DMS53 (cell line): ENCODE results near the gene HNRNPK.
A peak's percentile ranks its signal among the peaks of the same experiment; 100 is the strongest.

Experiments
- DNase-seq: peaks from one replicate; lab custom pipeline; 2025; lab: John Stamatoyannopoulos, UW

The HNRNPK gene

DNA sequence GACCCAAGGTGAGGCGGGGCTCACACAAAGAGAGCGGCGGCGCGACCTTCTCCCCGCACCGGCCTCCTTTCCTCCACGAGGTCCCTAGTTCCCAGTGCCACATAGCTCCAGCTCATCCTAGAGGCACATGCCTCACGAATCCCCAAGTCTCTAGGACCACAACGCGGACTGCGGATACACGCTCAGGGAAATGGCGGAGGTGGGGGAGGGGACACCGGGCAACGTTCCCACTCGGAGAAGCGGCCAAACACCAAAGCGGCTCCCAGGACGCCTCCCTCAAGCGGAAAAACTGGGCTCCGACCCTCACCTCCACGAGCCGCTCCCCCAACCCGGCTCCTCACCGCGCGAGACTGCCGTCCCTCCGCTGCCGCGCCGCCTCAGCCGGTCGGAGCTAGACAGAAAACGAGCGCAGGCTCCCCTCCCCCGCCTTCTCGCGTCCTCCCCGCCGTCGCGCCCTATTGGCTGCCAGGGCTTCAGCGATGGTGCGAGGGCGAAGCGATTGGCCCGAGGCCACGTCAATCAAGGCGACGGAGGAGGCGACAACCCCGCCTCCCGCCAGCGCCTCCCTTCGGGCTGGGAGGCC lies at the start of gene HNRNPK:
Gene HNRNPK (minus strand): TSS at position 404 of the 583 bp plus-strand sequence. CDS start 1,963 bp downstream, outside the sequence.
- peak; percentile 98 for DNase-seq

DNA sequence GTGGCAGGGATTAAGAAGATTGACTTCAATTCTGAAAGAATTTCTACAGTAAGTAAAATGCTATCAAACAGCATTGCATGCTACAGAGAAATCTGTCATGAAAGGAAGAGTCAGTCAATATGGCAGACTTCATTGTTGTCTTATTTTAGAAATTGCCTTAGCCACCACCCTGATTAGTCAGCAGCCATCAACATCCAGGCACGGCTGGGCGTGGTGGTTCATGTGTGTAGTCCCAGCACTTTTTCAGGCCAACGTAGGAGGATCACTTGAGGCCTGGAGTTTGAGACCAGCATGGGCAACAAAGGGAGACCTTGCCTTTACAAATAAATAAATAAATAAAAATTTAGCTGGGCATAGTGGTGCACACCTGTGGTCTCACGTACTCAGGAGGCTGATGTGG lies 47.2 kb upstream of the HNRNPK start:
- no peak for DNase-seq

- DNase-seq, result no peak
Observed at GRCh38 chr9:84024041-84024575, 44.1 kb upstream of the HNRNPK start.

DNA sequence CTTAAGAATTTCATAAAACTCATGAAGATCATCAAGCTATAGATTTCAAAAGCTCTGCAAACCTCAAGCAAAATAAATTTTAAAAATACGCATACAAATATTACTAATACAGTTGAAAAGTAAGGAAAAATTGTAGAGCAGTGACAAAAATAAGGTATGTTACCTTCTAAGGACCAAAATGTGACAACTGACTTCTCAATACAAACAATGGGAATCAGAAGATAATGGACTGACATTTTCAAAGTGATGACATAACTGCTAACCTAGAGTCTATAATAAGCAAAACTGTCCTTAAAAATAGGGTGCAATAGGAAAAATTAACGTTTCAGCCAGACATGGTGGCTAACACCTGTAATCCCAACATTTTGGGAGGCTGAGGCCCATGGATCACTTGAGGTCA lies 27.6 kb upstream of the HNRNPK start:
- DNase-seq, result no peak

GRCh38 chr9:84003246-84003645 lies 23.2 kb upstream of the HNRNPK start:
- DNase-seq, result no peak

DNA sequence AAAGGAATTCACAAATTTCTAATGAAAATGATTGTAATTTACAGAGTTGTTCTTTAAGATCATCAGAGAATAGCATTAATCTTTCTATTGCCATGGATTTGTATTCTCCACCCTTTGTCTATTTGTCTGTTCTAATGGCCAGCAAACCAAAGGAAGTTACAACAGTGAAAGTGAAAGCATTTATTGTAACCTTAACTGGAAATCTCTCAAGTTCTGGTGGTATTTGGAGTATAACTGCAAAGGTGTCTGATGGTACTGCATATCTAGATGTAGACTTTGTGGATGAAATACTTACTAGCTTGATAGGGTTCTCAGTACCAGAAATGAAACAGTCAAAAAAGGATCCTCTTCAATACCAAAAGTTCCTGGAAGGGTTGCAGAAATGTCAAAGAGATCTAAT lies 22.3 kb upstream of the HNRNPK start:
- DNase-seq, result no peak

GRCh38 chr9:84001621-84002020 lies 21.6 kb upstream of the HNRNPK start:
- DNase-seq, result no peak

- no peak for DNase-seq
Observed at GRCh38 chr9:84000186-84000585, 20.2 kb upstream of the HNRNPK start.

DNA sequence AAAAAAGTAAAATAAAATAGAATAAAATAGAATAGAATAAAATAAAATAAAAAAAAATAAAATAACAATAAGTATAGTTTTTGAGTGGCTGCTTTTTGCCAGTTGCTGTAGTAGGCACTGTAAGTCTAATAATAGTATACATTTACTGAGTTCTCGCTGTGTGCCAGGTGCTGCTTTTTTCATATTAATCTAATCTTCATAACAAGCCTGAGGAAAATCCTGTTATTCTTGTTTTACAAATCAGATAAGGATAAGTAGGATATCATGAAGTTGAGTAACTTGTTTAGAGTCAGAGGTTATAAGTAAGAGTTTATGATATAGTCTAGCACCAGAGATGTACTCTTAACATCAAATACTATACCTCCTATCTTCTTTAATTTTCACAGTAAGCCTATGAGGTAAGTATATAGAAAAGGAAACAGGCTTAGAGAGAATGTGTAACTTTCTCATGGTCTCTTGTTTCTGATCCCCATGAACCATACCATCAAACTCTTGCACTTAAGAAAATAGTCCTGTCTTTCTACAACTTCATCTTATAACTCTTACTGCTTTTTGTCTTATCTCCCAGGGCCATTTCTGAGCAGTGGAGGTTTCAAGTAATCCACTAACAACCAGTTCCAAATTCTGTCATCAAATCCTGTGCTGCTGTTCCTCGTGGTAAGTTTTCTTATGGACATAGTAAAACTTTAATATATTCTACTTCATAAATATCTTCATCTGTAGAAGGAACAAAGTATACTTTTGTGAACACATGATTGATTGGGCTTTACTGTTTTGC lies 19.3 kb upstream of the HNRNPK start:
- no peak for DNase-seq

- DNase-seq, result no peak
Observed at GRCh38 chr9:83996126-83996525, 16.1 kb upstream of the HNRNPK start.

- no peak for DNase-seq
Observed at GRCh38 chr9:83992901-83993300, 12.9 kb upstream of the HNRNPK start.

DNA sequence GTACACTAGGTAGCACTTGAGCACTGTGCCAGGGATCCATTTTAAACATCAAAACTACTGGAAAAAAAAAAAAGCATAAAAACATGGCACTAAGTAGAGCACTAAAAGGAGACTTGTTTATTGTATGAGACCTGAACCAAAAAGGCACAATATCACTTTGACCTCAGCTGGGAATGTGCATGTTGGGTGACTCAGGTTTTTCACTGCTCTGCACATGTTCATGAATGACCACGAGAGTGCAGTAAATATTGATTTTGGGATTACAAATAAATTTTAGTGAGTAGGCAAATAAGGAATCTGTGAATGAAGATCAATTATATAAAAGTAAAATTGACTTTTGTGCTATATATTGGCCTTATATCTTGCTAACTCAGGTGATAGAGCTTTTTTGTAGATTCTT lies 12.4 kb upstream of the HNRNPK start:
- peak; percentile 75 for DNase-seq

- DNase-seq, result no peak
Observed at GRCh38 chr9:83991355-83991754, 11.3 kb upstream of the HNRNPK start.

- no peak for DNase-seq
Observed at GRCh38 chr9:83988411-83988810, 8.4 kb upstream of the HNRNPK start.

DNA sequence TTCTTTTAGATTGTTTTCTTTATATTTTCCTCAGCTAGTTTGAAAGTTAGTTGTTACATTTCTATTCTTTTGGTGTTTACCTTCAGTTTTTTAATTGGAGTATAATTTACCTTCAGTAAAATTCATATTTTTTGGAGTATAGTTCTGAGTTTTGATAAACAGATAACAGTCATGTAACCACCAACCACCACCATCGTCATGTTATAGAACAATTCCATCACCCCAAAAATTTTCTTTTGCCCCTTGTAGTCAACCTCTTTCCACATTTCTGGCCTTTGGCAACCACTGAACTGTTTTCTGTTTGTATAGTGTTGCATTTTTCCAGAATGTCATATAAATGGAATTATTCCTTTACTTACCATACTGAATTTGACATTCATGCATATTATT lies 7.4 kb upstream of the HNRNPK start:
- no peak for DNase-seq

- no peak for DNase-seq
Observed at GRCh38 chr9:83986765-83987401, 6.9 kb upstream of the HNRNPK start.

- no peak for DNase-seq
Observed at GRCh38 chr9:83986195-83986594, 6.2 kb upstream of the HNRNPK start.

DNA sequence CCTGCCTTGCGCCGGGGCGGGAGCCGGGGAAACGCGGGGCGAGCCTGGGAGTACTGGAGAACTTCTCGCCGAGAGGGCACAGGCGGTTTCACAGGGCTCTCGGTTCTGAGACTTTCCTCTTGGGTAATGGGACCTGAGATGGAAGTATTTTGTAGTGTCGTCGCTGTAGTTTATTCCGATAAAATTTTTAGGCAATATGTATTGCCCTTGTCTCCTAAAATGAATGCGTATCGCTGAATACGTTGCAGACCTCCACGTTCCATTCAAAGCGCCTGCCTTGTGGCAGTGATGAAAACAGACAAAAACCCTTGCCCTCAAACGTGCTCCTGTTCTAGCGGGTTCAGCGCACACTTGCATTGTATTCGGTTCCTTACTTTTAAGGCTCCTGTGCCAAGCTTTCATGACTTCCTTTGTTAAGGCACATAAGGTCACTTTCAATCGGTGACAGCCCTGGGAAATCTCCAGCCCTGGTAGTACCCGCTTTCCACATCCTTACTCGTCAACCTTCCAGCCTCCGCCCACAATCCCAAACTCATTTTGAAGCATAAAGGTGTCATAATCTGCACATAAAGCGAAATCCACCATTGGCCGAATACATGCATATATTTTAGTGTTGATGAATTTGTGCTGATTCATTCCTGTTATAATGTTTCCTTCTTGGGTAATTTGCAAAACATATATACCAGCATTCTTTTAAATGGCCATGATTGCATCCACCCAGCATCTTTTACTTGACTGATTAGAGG lies 1.3 kb upstream of the HNRNPK start:
- DNase-seq, result peak; percentile 64

GRCh38 chr9:83980395-83981125 lies 545 bp upstream of the HNRNPK start, which contains the start of gene RMI1:
Gene RMI1, plus strand, starts transcription at chr9:83980805. Its CDS starts 20,182 bp downstream, at chr9:84000987.
- peak; percentile 98 for DNase-seq

- DNase-seq, result peak; percentile 89
Observed at GRCh38 chr9:83978992-83979811, 813 bp downstream of the HNRNPK start.

DNA sequence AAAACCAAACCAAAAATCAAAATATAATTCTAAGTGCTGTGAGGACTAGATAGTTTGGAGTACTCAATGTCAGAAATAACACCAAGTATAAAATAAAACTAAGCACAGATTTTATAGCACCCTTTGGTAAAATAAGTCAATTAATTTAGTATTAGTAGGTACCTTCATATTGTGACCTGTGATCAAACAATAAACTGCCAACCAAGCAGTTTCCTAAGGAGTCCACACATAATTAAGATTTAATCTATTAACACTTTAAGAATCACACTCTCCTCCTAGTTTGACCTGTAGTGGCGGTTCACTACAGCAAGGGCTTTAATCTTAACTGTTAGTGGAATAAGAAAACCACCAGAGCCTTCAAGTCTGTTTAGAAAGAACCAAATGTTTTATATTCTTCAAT lies 2.8 kb downstream of the HNRNPK start:
- DNase-seq, result no peak
